ENCODE results near the gene CARNS1.
"Not testable (repeated sequence)": the region's sequence is repeated elsewhere in the genome, so short reads cannot be mapped to it uniquely, and the experiment has no call there.

Gene CARNS1

DNA sequence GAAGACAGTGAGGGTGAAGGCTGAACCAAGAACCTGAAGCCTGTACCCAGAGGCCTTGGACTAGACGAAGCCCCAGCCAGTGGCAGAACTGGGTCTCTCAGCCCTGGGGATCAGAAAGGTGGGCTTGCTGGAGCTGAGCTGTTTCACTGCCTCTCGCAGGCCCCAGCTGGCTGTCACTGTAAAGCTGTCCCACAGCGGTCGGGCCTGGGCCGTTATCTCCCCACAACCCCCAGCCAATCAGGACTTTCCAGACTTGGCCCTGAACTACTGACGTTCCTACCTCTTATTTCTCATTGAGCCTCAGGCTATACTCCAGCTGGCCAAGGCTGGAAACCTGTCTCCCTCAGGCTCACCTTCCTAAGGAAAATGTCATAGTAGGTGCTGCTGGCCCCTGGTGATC, 17.9 kb upstream of the CARNS1 start:
- no peak for DNase-seq

DNA sequence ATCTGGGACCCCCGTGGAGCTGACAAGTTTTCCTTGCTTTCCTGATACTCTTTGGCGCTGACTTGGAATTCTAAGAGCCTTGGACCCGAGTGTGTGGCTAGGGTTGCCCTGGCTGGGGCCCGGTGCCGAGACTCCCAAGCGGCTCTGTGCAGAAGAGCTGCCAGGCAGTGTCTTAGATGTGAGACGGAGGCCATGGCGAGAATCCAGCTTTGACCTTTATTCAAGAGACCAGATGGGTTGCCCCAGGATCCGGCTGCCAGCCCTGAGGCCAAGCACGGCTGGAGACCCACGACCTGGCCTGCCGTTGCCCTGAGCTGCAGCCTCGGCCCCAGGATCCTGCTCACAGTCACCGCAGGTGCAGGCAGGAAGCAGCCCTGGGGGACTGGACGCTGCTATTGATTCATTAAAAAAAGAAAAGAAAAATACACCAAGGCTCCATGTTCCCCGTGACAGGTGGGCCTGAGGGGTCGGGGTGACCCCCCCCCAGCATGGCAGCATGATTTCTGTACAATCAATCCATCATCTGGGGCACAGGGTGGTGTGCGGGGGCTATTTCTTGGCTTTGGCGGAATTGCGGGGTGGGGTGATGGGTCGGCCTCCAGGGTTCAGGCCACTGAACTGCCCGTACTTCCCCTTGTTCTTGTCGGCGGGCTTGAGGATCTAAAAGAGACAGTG, 17.4 kb upstream of the CARNS1 start:
- DNase-seq, result no peak

DNA sequence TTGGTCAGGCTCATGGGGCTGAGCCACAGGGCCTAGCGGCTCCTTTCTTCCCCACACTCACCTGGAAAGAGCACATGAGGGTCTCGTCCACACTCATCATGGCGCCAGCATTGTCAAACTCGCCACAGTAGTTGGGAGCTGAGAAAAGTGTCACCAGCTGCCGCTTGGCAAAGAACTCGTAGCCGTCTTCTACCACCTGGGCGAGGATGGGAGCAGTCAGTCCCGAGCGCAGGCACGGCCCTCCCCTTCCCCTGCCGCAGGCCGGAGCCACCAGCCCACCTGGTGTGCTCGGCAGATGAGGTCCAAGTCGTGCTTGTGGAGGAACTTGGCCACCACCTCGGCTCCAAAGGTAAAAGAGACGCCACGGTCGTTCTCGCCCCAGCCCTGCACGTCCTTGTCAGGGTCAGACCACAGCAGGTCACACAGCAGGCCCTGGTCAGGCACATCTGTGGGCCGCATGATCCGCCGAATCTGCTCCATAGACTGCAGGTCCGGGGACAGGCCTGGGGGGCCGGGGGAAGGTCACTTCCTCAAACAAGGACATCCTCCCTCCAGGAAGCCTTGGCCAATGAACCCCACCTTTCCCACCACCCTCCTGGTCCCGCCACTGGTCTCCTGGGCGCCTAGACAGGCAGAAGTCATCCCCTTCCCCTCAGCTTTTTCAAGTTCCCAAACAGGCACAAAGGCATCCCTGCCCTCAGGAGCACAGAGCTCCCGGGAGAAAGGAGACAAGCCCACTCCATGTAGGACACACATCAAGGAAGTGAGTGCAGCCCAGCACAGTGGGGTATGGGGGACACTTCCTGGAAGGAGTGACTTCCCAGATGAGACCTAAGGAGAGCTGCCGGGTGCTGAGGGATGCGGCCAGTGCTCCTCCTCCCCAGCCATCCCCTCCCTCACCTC, 16.6 kb upstream of the CARNS1 start:
- no peak for DNase-seq

DNA sequence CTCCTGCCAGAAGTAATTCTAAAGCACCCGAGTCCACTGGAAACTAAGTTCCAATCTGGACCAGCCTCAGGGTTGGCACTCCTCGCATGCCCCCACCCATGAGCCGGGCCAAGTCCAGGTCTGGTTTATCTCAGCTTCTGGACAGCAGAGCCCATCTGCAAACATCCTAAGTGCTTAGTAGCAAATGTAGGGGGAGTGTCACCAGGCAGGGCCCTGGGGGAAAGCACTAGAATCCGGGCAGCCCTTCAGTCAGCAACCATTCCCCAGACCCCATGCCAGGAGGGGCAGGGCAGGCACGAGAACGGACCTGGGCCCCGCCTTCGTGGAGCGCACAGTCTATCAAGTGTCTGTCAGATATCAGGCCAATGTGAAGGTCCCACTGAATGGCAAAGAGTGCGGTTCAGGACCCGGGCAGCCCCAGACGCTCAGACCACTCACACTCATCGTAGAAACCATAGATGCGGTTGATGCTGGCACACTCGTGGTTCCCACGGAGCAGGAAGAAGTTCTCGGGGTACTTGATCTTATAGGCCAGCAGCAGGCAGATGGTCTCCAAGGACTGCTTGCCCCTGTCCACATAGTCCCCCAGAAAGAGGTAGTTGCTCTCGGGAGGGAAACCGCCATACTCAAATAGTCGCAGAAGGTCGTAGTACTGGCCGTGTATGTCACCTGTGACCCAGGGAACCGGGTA, 15.1 kb upstream of the CARNS1 start:
- no peak for DNase-seq

DNA sequence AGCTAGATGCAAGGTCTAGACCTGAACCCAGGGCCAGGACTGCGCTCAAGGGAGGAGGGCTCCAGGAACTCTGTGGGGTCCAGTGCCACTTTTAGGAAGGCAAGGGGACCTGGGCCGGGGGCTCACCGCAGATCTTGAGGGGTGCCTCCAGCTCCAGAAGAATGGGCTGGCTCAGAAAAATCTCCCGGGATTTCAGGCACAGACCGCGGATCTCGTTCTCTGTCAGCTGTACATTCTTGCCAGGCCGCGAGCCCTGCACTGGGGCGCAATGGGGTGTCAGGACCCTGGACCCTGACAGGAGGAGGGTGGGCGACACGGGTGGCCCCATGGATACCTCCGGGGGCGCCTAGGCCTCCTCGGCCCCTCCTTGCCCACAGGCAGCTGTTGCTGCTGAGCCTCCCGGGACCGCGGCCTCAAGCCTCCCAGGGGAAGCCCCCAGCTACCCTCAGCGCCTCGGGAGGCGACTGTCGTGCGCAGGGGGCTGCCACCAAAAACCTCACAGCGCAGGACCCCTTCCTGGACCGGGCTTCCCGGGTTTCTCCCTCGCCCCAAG, 14.5 kb upstream of the CARNS1 start:
- no peak for DNase-seq

DNA sequence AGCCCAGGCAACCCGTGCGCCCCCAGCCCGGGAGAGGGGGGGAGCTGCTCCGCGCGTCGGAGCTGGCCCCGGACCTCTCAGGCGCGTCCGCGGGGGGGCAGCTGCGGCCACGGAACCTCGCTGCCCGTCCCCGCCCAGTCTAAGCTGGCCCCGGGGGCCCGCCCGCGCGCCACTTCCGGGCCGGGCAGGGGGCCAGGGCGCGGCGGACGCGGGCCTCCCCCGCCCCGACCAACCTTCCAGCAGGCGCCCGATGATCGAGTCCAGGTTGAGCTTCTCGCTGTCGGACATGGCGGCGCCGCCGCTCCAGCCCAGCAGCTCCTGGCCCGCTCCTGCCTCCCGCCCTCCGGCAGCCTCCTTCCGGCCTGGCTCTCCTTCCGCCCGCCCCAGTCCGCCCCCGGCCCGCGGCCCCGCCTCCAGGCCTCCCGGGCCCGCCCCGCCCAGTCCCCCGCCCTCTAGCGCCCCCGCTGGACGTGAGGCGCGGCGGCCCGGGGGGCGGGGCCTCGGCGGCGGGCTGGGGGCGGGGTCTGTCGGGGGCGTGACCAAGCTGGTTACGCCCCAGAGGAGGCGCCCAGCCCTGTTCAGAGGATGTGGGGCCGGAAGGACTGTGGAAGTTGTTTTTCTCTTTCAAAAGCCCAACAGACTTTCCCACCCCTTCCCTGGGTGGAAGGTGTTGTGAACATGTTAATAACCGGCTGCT, 13.8 kb upstream of the CARNS1 start, which contains the start of gene PPP1CA:
Gene PPP1CA, minus strand, starts transcription at position 364 of the 697 bp plus-strand sequence. Its CDS starts 76 bp downstream, at position 288.
- peak; percentile 94 for DNase-seq

DNA sequence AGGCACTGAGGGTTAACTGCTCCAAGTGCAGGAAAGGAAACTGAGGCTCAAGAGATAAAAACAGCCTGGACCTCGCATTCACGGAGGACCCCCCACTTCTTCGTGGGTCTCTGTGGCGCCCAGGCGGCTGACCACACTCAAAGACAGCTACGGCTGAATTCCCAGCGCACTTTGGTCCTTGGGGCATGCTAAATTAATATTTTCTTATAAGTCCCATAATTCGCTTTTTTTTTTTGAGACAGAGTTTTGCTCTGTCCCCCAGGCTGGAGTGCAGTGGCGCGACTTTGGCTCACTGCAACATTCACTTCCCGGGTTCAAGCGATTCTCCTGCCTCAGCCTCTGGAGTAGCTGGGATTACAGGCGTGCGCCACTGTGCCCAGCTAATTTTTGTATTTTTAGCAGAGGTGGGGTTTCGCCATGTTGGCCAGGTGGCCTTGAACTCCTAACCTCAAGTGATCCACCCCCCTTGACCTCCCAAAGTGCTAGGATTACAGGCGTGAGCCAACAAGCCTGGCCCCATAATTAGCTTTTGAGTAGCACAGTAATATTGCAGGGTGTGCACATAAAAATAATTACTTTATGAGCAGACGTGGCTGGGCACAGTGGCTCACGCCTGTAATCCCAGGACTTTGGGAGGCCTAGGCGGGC, 13.2 kb upstream of the CARNS1 start:
- DNase-seq, result not testable (repeated sequence)

DNA sequence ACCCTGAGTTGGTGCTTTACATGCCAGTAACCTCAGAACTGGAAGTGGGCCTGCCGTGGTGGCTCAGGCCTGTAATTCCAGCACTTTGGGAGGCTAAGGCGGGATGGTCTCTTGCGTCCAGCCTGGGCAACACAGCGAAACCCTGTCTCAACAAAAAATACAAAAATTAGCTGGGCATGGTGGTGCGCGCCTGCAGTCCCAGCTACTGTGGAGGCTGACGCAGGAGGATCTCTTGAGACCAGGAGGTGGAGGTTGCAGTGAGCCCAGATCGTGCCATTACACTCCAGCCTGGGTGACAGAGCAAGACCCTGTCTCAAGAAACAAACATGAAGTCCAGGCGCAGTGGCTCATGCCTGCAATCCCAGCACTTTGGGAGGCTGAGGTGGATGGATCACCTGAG, 12.4 kb upstream of the CARNS1 start:
- DNase-seq, result not testable (repeated sequence)

DNA sequence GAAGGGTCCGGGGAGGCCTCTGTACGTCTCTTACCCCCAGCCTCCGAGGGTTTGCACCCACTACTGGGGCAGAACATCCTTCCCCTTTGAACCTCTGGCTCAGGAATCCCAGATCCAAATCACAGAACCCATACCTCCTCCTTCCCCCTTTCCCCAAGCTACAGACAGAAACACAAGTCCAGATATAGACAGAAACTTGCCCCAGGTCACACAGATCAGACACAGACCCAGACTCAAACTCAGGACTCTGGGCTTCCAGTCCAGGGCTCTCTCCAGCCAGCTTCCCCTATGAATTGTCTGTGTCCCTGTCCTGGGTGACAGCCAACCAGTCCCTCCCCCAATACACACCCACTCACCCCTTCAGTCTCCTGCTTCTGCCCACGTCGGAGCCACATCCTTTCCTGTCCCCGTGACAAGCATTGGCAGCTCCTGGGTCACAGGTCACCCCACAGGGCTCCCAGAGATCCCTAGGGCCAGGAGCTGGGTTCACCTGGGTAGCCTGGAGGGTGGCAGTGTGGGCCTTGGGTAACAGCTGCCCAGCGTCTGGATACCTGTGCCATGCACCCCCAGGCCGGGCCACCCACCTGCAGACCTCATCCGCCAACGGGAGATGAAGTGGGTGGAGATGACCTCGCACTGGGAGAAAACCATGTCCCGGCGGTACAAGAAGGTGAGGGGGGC, 10.8 kb upstream of the CARNS1 start:
- DNase-seq, result no peak

DNA sequence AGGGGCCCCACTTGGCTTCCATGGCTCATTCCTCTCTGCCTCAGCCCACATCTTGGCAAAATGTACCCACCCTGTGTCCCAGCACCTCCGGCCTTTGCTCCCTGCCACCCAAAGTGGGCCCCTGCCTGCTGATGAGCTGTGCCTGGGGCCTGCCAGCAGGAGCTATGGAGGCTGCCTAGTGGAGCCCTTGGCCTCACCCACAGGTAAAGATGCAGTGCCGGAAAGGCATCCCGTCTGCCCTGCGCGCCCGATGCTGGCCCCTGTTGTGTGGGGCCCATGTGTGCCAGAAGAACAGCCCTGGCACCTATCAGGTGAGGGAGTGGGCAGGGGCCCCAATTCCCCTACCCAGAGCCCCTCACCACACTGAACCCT, 10.3 kb upstream of the CARNS1 start:
- no peak for DNase-seq

DNA sequence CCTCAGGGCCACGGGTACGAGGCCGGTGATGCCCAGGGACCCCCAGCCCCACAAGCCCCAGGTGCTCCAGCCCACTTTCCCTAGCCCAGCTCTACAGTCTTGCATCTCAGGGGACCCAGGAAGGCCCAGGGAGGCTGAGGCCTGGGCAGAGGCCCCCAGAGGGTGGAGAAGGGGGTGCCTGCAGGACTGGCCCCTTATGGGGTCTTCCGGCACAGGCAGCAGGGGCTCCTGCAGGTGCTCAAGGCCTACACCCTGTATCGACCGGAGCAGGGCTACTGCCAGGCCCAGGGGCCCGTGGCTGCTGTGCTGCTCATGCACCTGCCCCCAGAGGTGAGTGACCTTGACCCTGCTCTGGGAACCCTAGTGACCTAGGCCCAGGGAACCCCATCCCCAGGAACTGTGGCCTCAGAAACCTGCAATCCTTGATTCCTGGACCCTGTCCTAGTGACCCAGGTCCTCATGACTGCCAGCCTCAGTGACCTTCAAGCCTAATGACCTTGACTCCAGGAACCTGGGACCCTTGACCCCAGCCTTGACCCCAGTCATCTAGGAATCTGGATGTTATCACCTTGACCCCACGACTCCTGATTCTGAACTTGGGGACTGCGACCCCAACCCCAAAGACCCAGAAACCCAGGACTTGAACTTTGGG, 9.7 kb upstream of the CARNS1 start:
- DNase-seq, result no peak

DNA sequence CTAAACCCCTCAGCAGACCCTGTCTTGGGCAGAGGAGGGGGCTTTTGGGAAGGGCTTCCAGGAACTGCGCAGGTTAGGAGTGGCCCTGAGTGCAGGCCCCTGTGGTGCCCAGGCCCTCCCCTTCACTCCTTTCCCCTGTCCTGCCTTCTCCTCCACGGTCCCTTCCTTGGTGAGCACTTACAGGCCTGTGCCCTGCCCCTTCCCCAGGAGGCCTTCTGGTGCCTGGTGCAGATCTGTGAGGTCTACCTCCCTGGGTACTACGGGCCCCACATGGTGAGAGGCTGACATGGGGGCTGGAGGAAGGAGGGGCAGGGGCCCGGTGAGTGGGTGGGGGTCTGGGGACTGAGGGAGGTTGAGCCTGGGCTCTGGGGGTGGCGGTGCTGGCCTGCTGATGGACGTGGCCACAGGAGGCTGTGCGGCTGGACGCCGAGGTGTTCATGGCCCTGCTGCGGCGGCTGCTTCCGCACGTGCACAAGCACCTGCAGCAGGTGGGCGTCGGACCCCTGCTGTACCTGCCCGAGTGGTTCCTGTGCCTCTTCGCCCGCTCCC, 9.0 kb upstream of the CARNS1 start:
- DNase-seq, result no peak

DNA sequence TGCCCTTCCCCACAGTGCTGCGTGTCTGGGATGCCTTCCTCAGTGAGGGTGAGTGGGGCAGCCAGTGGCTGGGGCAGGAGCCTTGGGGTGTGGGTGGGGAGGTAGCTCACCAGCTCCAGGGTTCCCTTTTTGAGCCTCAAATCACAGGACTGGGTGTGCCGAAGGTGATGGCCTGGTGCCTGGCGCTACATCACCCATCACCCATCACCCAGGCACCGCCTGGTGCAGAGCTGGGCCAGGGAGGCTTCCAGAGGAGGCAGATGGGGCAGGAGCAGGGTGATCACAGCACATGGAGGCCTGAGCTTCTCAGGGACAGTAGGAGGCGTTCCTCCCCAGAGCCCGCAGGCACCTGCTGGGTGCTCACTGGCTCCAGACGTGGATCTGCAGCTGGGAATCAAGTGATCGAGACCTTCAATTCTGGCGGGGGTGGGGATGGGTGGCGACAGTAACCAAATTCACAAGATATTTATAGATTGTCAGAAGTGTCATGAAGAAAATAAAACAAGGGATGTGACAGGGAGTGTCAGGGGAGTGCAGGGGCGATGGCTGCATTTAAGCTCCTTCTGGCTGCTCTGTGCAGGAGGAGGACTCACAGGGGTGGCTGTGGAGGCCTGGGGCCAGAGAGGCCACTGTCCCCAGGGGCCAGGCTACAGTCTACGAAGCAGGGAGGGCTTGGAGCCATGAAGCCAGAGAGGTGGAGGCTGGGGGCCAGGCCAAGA, 8.3 kb upstream of the CARNS1 start:
- DNase-seq, result no peak

DNA sequence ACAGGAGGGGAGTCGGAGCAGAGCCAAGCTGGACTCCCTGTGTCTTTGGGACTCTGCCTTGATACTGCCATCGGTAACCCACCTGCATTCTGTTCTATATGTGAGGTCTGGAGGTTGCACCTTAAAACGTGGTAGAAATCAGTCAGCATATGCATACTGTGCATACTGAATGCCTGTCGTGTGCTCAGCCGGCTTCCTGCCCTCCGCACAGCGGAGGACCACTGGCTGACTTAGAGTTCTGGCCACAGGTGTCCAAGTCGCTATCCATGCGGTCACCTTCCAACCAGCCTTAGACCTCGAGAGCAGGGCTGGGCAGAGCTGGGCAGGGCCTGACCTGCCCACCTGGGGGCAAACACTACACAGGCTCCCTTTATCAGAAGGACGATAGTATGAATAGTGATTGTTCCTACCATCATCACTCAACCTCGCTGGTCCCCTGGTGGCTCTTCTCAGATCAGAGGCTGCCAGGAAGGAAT, 7.8 kb upstream of the CARNS1 start:
- DNase-seq, result no peak

DNA sequence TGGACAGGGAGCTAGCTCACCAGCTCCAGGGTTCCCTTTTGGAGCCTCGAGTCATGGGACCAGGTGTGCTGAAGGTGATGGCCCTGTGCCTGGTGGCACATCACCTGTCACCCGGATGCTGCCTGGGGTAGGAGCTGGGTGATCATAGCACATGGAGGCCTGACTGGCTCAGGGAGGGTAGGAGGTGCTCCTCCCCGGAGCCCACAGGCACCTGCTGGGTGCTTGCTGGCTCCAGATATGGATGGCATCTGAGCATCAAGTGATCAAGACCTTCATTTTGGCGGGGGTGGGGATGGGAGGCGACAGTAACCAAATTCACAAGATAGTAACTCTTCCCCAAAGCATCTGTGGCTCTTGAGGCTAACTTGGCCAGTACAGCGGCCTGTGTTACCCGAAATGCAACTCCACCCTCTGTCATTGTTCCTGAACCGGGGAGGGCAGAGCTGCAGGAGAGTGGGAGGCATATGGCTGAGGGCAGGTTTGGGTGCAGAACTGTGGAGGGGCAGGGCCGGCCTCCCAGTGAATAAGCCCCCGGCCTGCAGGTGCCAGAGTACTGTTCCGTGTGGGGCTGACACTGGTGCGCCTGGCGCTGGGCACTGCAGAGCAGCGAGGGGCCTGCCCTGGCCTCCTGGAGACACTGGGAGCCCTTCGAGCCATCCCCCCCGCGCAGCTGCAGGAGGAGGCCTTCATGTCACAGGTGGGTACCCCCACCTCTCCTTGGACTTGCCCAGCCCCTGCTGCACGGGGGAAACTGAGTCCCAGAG, 6.9 kb upstream of the CARNS1 start:
- DNase-seq, result no peak

DNA sequence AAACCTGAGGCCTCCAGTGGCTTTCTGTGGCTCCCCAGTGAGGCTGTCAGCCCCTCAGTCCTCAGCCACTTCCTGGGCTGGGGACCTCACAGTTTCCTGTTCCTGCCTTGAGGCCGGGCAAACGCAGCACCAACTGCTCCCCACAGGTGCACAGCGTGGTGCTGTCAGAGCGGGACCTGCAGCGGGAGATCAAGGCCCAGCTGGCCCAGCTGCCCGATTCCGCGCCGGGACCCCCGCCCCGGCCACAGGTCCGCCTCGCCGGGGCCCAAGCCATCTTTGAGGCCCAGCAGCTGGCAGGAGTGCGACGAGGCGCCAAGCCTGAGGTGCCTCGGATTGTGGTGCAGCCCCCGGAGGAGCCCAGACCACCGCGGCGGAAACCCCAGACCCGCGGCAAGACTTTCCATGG, 6.2 kb upstream of the CARNS1 start:
- DNase-seq, result no peak

DNA sequence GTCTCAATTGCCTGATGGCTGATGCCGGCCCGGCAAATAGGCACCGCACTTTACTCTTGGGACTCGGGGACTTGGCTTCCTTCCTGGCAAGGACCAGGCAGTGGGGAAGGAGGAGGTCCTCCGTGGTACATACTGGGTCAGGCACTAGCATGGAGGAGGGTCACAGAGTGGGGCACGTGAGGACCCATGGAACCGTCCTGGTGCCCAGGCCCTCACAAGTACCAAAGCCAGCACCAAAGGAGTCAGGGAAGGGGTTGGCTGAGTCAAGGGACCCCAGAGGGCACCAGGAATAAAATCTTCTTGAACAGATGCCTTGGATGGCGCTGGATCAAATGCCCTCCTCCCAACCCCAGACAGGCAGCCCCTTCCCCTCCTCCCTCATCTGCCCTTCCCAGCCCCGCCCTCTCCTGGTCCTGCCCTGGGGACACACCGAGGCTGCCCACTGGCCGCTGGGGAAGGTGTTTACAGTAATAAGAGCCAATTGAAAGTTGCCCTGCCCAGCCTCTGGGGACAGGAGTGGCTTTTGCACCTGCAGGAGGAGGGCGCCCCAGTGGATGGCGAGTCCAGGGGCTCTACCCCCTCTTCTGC, 5.6 kb upstream of the CARNS1 start:
- DNase-seq, result no peak

DNA sequence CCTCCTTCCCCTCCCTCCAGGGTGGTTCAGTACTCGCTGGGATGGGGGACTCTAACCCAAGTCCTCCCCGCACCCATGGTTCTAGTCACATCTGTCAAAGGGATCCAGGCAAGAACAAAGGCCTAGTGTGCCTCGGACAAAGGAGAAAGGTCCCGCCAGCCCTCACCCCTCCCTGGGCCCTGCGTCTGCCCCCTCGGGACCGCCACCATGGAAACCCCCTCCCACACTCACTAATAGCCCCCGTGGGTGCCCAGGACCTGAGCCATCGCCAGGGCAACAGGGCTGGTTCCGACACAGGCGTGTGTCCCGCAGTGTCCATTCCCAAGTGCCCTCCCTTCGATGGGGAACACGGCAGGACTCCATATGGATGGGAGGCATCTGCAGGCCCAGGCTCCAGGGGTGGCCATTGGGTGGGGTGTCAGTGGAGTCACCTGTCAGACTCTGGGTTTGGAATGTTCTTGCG, 5.1 kb upstream of the CARNS1 start:
- DNase-seq, result no peak

Measured in NCI-H2227 treated with DMSO at 0.1 percent for 48 hours (cell line).